Body of pancreas (tissue), 4 donors: ENCODE data around the gene GRN. TPM values are rescaled to one million over a fixed set of nuclear protein-coding genes. Genes with fewer than 3 reads are reported as not detected.
"Not testable (repeated sequence)": the region's sequence is repeated elsewhere in the genome, so short reads cannot be mapped to it uniquely, and the experiment has no call there.

ENCODE experiments used
- ATAC-seq: fragments of 150-250 bp; one replicate; pipeline ENCODE4 v1.9.1; 2016
- DNase-seq, 4 donors: peaks; one replicate each; pipeline ENCODE4 v3.0.0-alpha.2; 2019
- H3K27ac ChIP-seq, 4 donors: fragments of 200-600 bp; sonication (generic); 1 replicate in 3 of 4; 2 replicates in 1 of 4; pipeline versions ENCODE4 v1.5.1 to v1.6.1; 2016 to 2019; ENCODE audit warnings: mild to moderate bottlenecking in 1 of 4, mixed read lengths in 1 of 4, moderate library complexity in 1 of 4
- H3K27me3 ChIP-seq, 2 donors: fragments of 200-600 bp; sonication (generic); one replicate each; pipeline ENCODE4 v1.6.0; 2016; ENCODE audit warnings: mild to moderate bottlenecking in 1 of 2
- H3K36me3 ChIP-seq, 2 donors: fragments of 200-600 bp; sonication (generic); replicated peaks in 1 of 2; 2 replicates each; pipeline ENCODE4 v1.5.1; 2016; ENCODE audit warnings: low read depth in 2 of 2; ENCODE audit not compliant: insufficient read depth in 1 of 2
- H3K4me1 ChIP-seq: fragments of 200-600 bp; sonication (generic); one replicate; pipeline ENCODE4 v1.6.0; 2016
- H3K4me3 ChIP-seq, 2 donors: fragments of 200-600 bp; sonication (generic); 1 replicate in 1 of 2; 2 replicates in 1 of 2; pipeline ENCODE4 v1.5.1; 2016 to 2019
- H3K9me3 ChIP-seq, 3 donors: fragments of 200-600 bp; sonication (generic); 1 replicate in 2 of 3; 2 replicates in 1 of 3; pipeline ENCODE4 v1.5.1; 2016
- CTCF ChIP-seq, 7 experiments: fragments of 450-650 bp in 4 of 7; fragments of 200-600 bp in 3 of 7; sonication (generic) in 3 of 7; IDR thresholded peaks; one replicate each; pipeline ENCODE4 v1.5.1; 2016 to 2019; ENCODE audit warnings: antibody characterized with exemption in 7 of 7
- POLR2A ChIP-seq, 3 donors: fragments of 450-650 bp; IDR thresholded peaks; one replicate each; pipeline ENCODE4 v1.6.1; 2016; ENCODE audit warnings: antibody characterized with exemption in 3 of 3, mild to moderate bottlenecking in 2 of 3
- WGBS, 2 donors: methylation state at CpG; one replicate each; pipeline ENCODE4 v1.1.5; 2017; 5-methylcytosine and 5-hydroxymethylcytosine counted together
- intact Hi-C: fragments of 100-400 bp; cut with DNase I; formaldehyde crosslinking; loops from one replicate; pipeline ENCODE4 v1.15.1; 2023
- total RNA-seq, 2 donors: library from RNA; depleted of rRNA; stranded (reverse); fragments of >200 nt; gene quantifications; one replicate each; pipeline ENCODE4 v1.1.0, GENCODE V29; 2016

Gene GRN
- total RNA-seq, 2 donors from 2014 or later = 119 to 153 TPM

- peak; percentile 5 for ATAC-seq
- TF ChIP-seq POLR2A (IDR thresholded peaks at IDR 0.05) (peak in 1 of 3 donors; percentile 2), CTCF (IDR thresholded peaks at IDR 0.05) (peak in 5 of 7 experiments; percentile 27 to 42 (median 34))
Measured at GRCh38 chr17:44345454-44346026, 438 bp downstream of the GRN start.

GRCh38 chr17:44346064-44346844 lies 1.2 kb downstream of the GRN start:
- Histone ChIP-seq H3K4me1 (peaks cover 17% of the 10 kb centered on the region), H3K9me3 (no peaks in the 10 kb centered on the region), H3K27me3 (no peaks in the 10 kb centered on the region), H3K27ac (peak overlapping the region in 3 of 4 donors; percentile 69 to 88 (median 78)), H3K36me3 (peaks cover 0 to 7% of the 10 kb centered on the region in 2 donors), H3K4me3 (no peak overlapping the region)
- TF ChIP-seq POLR2A (IDR thresholded peaks at IDR 0.05) = no peak
- intact Hi-C loops = no loop called here
- 57 to 71% methylated on average over 10 to 13 of the region's 13 CpGs for WGBS, 2 donors
- DNase-seq (no peak), ATAC-seq (no peak)

More at GRCh38 chr17:44345454-44346026, 438 bp downstream of the GRN start:
- DNase-seq = peak; percentile 45 to 62 (median 54)
- no peaks in the 10 kb centered on the region for H3K27me3 ChIP-seq
- H3K27ac ChIP-seq = peak overlapping the region; percentile 22 to 88 (median 74)
- intact Hi-C loops = no loop called here
- peaks cover 0 to 7% of the 10 kb centered on the region in 2 donors for H3K36me3 ChIP-seq
- 1 to 2% methylated on average over 13 to 18 of the region's 21 CpGs for WGBS, 2 donors
- H3K9me3 ChIP-seq = no peaks in the 10 kb centered on the region
- peaks cover 17% of the 10 kb centered on the region for H3K4me1 ChIP-seq
- peak overlapping the region; percentile 34 to 71 for H3K4me3 ChIP-seq

- H3K4me3 ChIP-seq, intact Hi-C loops, DNase-seq, H3K27ac ChIP-seq, ATAC-seq, H3K9me3 ChIP-seq, H3K27me3 ChIP-seq: not testable (repeated sequence)
- Histone ChIP-seq H3K4me1 (peaks cover 17% of the 10 kb centered on the region), H3K36me3 (peaks cover 4 to 18% of the 10 kb centered on the region in 2 donors)
- WGBS, 2 donors = 79 to 80% methylated on average over 18 of the region's 18 CpGs
Measured at GRCh38 chr17:44347206-44348055, 2.3 kb downstream of the GRN start.

- H3K9me3 ChIP-seq = no peaks in the 10 kb centered on the region
- DNase-seq (peak in 1 of 4 donors; percentile 63), ATAC-seq (no peak)
- H3K4me1 ChIP-seq = peaks cover 20% of the 10 kb centered on the region
- intact Hi-C loops = no loop called here
- peaks cover 8 to 22% of the 10 kb centered on the region in 2 donors for H3K36me3 ChIP-seq
- H3K27ac ChIP-seq = no peak overlapping the region
- TF ChIP-seq CTCF (IDR thresholded peaks at IDR 0.05) = no peak
- no peak for TF ChIP-seq POLR2A (IDR thresholded peaks at IDR 0.05)
- H3K4me3 ChIP-seq = no peak overlapping the region
- 74 to 96% methylated on average over 6 to 9 of the region's 9 CpGs for WGBS, 2 donors
- H3K27me3 ChIP-seq = no peaks in the 10 kb centered on the region
Measured at GRCh38 chr17:44348234-44348987, 3.3 kb downstream of the GRN start.

GRCh38 chr17:44348988-44349364 lies 3.9 kb downstream of the GRN start:
- intact Hi-C loops = no loop called here
- no peak overlapping the region for H3K4me3 ChIP-seq
- 85 to 89% methylated on average over 5 to 6 of the region's 6 CpGs for WGBS, 2 donors
- peaks cover 23% of the 10 kb centered on the region for H3K4me1 ChIP-seq
- no peak for ATAC-seq
- H3K27me3 ChIP-seq = no peaks in the 10 kb centered on the region
- no peak for DNase-seq
- H3K36me3 ChIP-seq = peaks cover 8 to 22% of the 10 kb centered on the region in 2 donors
- no peak overlapping the region for H3K27ac ChIP-seq
- H3K9me3 ChIP-seq = no peaks in the 10 kb centered on the region
- TF ChIP-seq POLR2A (IDR thresholded peaks at IDR 0.05) (no peak), CTCF (IDR thresholded peaks at IDR 0.05) (no peak)
